ENCODE results near the gene GSN.

The GSN gene

GRCh38 chr9:121286688-121286972 lies 18.7 kb downstream of the GSN start:
- H3K4me1 ChIP-seq (ENCODE audit: low read depth, poor library complexity, severe bottlenecking): no peaks in the 10 kb centered on the region
- H3K4me3 ChIP-seq (IDR thresholded peaks at IDR 0.05; ENCODE audit: insufficient read depth, low read depth, low read length): no peak overlapping the region
- no peak for TF ChIP-seq CTCF (conservative IDR thresholded peaks at IDR 0.05; ENCODE audit: low read depth, low read length)
- no peak overlapping the region for H3K9ac ChIP-seq
- H3K27me3 ChIP-seq (ENCODE audit: insufficient read depth, low read depth): no peaks in the 10 kb centered on the region
- no peak overlapping the region for H2AFZ ChIP-seq (ENCODE audit: low read depth)
- no peaks in the 10 kb centered on the region for H4K20me1 ChIP-seq (ENCODE audit: insufficient read depth)
- no peak overlapping the region for H3K27ac ChIP-seq
- H3K4me2 ChIP-seq: no peak overlapping the region
- H3K36me3 ChIP-seq (ENCODE audit: insufficient read depth): no peaks in the 10 kb centered on the region
- no peaks in the 10 kb centered on the region for H3K79me2 ChIP-seq (ENCODE audit: insufficient read depth, low read depth)

DNA sequence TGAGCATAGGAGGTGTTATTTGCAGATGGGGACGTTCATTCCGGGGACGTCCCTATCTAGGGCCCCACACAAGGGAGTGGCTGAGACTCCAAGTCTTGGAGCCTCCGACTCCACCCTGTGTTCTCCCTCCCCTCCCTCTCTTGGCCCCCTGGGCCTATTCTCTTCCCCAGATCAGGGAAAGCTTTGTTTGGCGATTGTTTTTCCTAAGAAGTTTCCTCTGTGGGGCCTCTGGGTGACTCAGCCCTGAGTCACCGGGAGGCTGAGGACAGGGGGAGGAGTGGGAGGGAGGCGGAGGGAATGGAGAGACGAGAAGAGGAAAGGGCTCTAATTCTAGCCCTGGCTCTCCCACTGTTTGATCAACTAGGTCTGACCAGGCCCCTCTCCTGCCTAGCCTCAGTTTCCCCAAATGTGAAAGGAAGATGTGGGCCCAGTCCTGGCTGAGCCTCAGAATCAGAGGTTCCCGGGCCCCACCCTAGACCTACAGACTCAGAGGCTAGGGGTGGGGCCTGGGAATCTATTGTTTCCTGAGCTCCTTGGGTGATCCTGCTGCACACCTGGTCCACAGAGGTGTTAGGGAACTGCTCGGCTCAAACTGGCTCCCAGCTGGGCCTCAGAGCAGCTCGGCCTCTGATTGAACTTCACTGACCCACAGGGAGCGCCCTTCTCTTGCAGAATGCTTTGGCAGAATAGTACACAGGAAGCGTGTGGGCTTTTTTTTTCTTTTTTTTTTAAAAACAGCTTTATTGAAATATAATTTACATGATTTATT lies 19.2 kb downstream of the GSN start:
- H3K9ac ChIP-seq: no peak overlapping the region

GRCh38 chr9:121288673-121289025 lies 20.7 kb downstream of the GSN start:
- no peak overlapping the region for H3K4me3 ChIP-seq (IDR thresholded peaks at IDR 0.05; ENCODE audit: insufficient read depth, low read depth, low read length)
- no peak overlapping the region for H2AFZ ChIP-seq (ENCODE audit: low read depth)
- no peak overlapping the region for H3K4me2 ChIP-seq
- no peaks in the 10 kb centered on the region for H4K20me1 ChIP-seq (ENCODE audit: insufficient read depth)
- H3K79me2 ChIP-seq (ENCODE audit: insufficient read depth, low read depth): no peaks in the 10 kb centered on the region
- no peaks in the 10 kb centered on the region for H3K27me3 ChIP-seq (ENCODE audit: insufficient read depth, low read depth)
- H3K9ac ChIP-seq: no peak overlapping the region
- H3K27ac ChIP-seq: no peak overlapping the region
- no peak for TF ChIP-seq CTCF (conservative IDR thresholded peaks at IDR 0.05; ENCODE audit: low read depth, low read length)
- no peaks in the 10 kb centered on the region for H3K36me3 ChIP-seq (ENCODE audit: insufficient read depth)
- no peaks in the 10 kb centered on the region for H3K4me1 ChIP-seq (ENCODE audit: low read depth, poor library complexity, severe bottlenecking)

More for the DNA sequence above, 19.2 kb downstream of the GSN start:
- Histone ChIP-seq H3K36me3 (ENCODE audit: insufficient read depth) (no peaks in the 10 kb centered on the region), H3K27ac (no peak overlapping the region), H2AFZ (ENCODE audit: low read depth) (no peak overlapping the region), H3K4me1 (ENCODE audit: low read depth, poor library complexity, severe bottlenecking) (no peaks in the 10 kb centered on the region), H3K4me2 (no peak overlapping the region), H4K20me1 (ENCODE audit: insufficient read depth) (no peaks in the 10 kb centered on the region), H3K79me2 (ENCODE audit: insufficient read depth, low read depth) (no peaks in the 10 kb centered on the region), H3K4me3 (IDR thresholded peaks at IDR 0.05; ENCODE audit: insufficient read depth, low read depth, low read length) (no peak overlapping the region), H3K27me3 (ENCODE audit: insufficient read depth, low read depth) (no peaks in the 10 kb centered on the region)
- no peak for TF ChIP-seq CTCF (conservative IDR thresholded peaks at IDR 0.05; ENCODE audit: low read depth, low read length)

DNA sequence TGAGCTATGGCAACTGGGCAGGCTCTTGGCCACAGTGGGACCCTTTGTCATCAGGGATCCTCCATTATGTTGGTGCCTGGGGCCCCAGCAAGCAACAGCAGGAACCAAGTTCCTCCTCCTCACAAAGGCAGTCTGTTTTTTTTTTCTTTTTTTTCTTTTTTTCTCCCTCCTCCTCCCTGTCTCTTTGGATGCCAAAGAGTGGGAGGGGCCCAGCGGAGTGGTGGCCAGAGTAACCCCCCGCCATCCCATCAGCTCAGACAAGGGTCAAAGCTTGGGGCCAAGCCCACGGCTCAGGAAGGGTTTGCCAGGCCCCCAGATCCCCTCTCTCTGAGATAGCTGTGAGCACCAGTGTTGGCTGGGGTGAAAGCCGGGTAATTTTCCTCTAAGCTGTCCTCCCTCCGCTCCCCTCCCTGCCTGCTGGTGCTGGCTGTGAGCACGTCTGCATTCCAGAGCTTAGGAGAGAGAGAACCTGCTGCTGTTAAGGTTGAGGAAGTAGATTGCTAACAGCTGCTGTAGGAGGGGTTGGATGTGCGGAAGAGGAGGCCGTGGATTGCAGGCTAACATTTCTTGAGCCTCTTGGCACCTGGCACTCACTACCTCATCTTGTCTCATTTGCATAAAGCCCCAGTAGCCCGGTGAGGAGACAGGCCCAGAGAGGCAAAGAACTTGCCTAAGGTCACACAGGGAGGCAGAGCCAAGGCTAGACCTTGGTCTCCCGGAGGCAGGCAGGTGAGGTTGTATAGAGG lies 21.2 kb downstream of the GSN start:
- Histone ChIP-seq H3K27ac (no peak overlapping the region), H3K79me2 (ENCODE audit: insufficient read depth, low read depth) (no peaks in the 10 kb centered on the region), H3K4me2 (no peak overlapping the region), H3K9ac (no peak overlapping the region), H4K20me1 (ENCODE audit: insufficient read depth) (no peaks in the 10 kb centered on the region), H3K27me3 (ENCODE audit: insufficient read depth, low read depth) (no peaks in the 10 kb centered on the region), H3K4me1 (ENCODE audit: low read depth, poor library complexity, severe bottlenecking) (no peaks in the 10 kb centered on the region), H2AFZ (ENCODE audit: low read depth) (no peak overlapping the region), H3K4me3 (IDR thresholded peaks at IDR 0.05; ENCODE audit: insufficient read depth, low read depth, low read length) (no peak overlapping the region), H3K36me3 (ENCODE audit: insufficient read depth) (no peaks in the 10 kb centered on the region)
- no peak for TF ChIP-seq CTCF (conservative IDR thresholded peaks at IDR 0.05; ENCODE audit: low read depth, low read length)

Data from KMS-11 (cell line).